GM23338 (cell line): ENCODE results near the gene CNTN5.

Experiments
- CTCF ChIP-seq, 2 experiments: fragments of 200-600 bp in 1 of 2; sonication (generic) in 1 of 2; conservative IDR thresholded peaks; 2 replicates each; pipeline versions ENCODE4 v1.5.1 to v1.6.1; 2016 to 2017; ENCODE audit warnings: antibody characterized with exemption in 2 of 2, low read depth in 2 of 2, mild to moderate bottlenecking in 2 of 2, moderate library complexity in 1 of 2
- EZH2 ChIP-seq: fragments of 200-600 bp; sonication (generic); IDR thresholded peaks from one replicate; pipeline ENCODE4 v1.8.0; 2017; ENCODE audit warnings: antibody characterized with exemption, mild to moderate bottlenecking, low read depth; ENCODE audit not compliant: unreplicated experiment

GRCh38 chr11:100093698-100094097 is 1072.9 kb downstream of the CNTN5 start:
- TF ChIP-seq EZH2 (no peak), CTCF (conservative IDR thresholded peaks at IDR 0.05; ENCODE audit: low read depth in 2 of 2) (no peak)
